ENCODE measurements around the gene RAD51B. TPM values are rescaled to one million over a fixed set of nuclear protein-coding genes. Genes with fewer than 3 reads are reported as not detected.

Gene RAD51B
- total and polyA plus RNA-seq, 9 of the 15 experiments (the other 6 are each of a cell fraction or from before 2014, with no cell fraction given), result 8.5 to 17.3 (median 11.3) TPM

DNA sequence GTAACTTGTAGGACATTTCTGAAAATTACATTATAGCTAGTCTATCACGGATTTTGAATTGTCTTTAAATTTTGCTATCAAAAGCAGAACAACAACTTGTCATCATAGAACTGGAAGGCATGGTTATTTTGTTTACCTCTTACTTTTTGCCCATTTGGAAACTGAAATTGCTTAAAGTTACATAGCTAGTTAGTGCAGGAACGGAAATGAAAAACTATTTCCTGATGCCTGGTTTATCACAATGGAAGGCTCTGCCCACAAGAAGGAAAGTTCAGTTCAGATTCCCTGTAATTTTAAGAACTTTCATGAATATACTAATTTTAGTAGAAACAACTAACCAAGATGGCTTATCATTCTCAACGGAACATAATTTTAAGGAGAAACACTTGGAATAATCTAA, 427.7 kb downstream of the RAD51B start:
- no peak overlapping the region for H3K4me3 ChIP-seq
- in situ Hi-C loops (cut with MboI) (loop anchor here (10.0 kb wide), 2 partner anchors 302 to 578 kb away; no protein-coding TSS in a partner anchor), intact Hi-C loops (cut with micrococcal nuclease) (loop anchor here (5.0 to 10.0 kb wide), 3 partner anchors 162 to 305 kb away; no protein-coding TSS in a partner anchor)
- no peaks in the 10 kb centered on the region for H3K9me3 ChIP-seq (replicated peaks; ENCODE audit: control insufficient read depth, insufficient read depth, low read depth, low read length)
- TF ChIP-seq HLTF (IDR thresholded peaks at IDR 0.05), result no peak
- no peak for TF ChIP-seq BRCA1 (IDR thresholded peaks at IDR 0.05)
- TF ChIP-seq BRCA1 (CRISPR knock-in tag; IDR thresholded peaks at IDR 0.05), result no peak
- no peak for TF ChIP-seq XRCC4 (IDR thresholded peaks at IDR 0.05; ENCODE audit: extremely low read depth, insufficient read depth, insufficient read length)
- no peak for TF ChIP-seq PRMT5 (CRISPR knock-in tag; IDR thresholded peaks at IDR 0.05)
- TF ChIP-seq NRF1 (conservative IDR thresholded peaks at IDR 0.05 in 1 of 2, IDR thresholded peaks at IDR 0.05 in 1 of 2), result no peak
- TF ChIP-seq ELF4 (CRISPR knock-in tag; IDR thresholded peaks at IDR 0.05), result no peak
- no peak for TF ChIP-seq PRPF4 (IDR thresholded peaks at IDR 0.05; ENCODE audit: insufficient read depth, low read depth, low read length, poor library complexity, severe bottlenecking)
- no peak for TF ChIP-seq MCM2 (IDR thresholded peaks at IDR 0.05; ENCODE audit: low read depth)
- TF ChIP-seq DDX20 (tag; IDR thresholded peaks at IDR 0.05; ENCODE audit: low read depth), result no peak
- TF ChIP-seq, protein P1, sequence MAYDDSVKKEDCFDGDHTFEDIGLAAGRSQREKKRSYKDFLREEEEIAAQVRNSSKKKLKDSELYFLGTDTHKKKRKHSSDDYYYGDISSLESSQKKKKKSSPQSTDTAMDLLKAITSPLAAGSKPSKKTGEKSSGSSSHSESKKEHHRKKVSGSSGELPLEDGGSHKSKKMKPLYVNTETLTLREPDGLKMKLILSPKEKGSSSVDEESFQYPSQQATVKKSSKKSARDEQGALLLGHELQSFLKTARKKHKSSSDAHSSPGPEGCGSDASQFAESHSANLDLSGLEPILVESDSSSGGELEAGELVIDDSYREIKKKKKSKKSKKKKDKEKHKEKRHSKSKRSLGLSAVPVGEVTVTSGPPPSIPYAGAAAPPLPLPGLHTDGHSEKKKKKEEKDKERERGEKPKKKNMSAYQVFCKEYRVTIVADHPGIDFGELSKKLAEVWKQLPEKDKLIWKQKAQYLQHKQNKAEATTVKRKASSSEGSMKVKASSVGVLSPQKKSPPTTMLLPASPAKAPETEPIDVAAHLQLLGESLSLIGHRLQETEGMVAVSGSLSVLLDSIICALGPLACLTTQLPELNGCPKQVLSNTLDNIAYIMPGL (CRISPR knock-in tag; IDR thresholded peaks at IDR 0.05), result no peak
- no peak for TF ChIP-seq KLF16 (IDR thresholded peaks at IDR 0.05)
- TF ChIP-seq CSDE1 (IDR thresholded peaks at IDR 0.05), result no peak
- H3K79me2 ChIP-seq (ENCODE audit: control insufficient read depth, insufficient read depth, low read length), result no peaks in the 10 kb centered on the region
- no peaks in the 10 kb centered on the region for H3K27me3 ChIP-seq (ENCODE audit: control insufficient read depth in 2 of 2, insufficient read depth in 2 of 2, low read length in 2 of 2)
- WGBS (ENCODE audit: insufficient coverage, low coverage, missing lambda C conversion rate), result 79% methylated on average over 3 of the region's 3 CpGs
- H3K4me1 ChIP-seq (replicated peaks in 1 of 2; ENCODE audit: control insufficient read depth in 2 of 2, insufficient read depth in 2 of 2, low read length in 2 of 2), result peaks cover 0 to 41% of the 10 kb centered on the region in 2 experiments; a peak in 2 of 5 replicates
- no peak for ATAC-seq
- H3K4me2 ChIP-seq (ENCODE audit: insufficient read depth, low read length), result no peak overlapping the region
- FAIRE-seq, result no peak
- ChIA-PET POLR2A (no interaction called here), CTCF (ENCODE audit: low intra/inter-chr PET ratio) (interaction anchor here (0.7 kb wide), 1 partner anchor 1800 kb away, joined by 3 read pairs; no protein-coding TSS in a partner anchor)
- no peaks in the 10 kb centered on the region for H3K9me1 ChIP-seq (ENCODE audit: control insufficient read depth, insufficient read depth, low read length)
- no peaks in the 10 kb centered on the region for H3K36me3 ChIP-seq (ENCODE audit: control insufficient read depth, insufficient read depth, low read length)
- H3K27ac ChIP-seq (ENCODE audit: extremely low read depth, low read depth, low read length), result no peak overlapping the region
- no peak for DNase-seq (ENCODE audit: extremely low read depth in 1 of 4, low spot score in 3 of 4)
- no peak overlapping the region for H3K9ac ChIP-seq (ENCODE audit: insufficient read depth in 1 of 2, low read depth in 2 of 2, low read length in 2 of 2)
- no peak overlapping the region for H2AFZ ChIP-seq (ENCODE audit: low read depth, low read length)
- no TSS peak for BruUV-seq (replicated peaks)
- H4K20me1 ChIP-seq (replicated peaks; ENCODE audit: control insufficient read depth, insufficient read depth, low read length), result no peaks in the 10 kb centered on the region

Data from K562 (cell line).